Superior temporal gyrus (tissue), 1 donor: Measurements from ENCODE around the gene C10orf95.
A peak's percentile ranks its signal among the peaks of the same experiment; 100 is the strongest.
"Not testable (repeated sequence)": the region's sequence is repeated elsewhere in the genome, so short reads cannot be mapped to it uniquely, and the experiment has no call there.

ENCODE experiments used
- DNase-seq: peaks from one replicate; pipeline ENCODE4 v3.0.0-alpha.2; 2016; ENCODE audit errors: extremely low spot score

C10orf95 gene

GRCh38 chr10:102465466-102465865, 14.1 kb upstream of the C10orf95 start:
- DNase-seq: no peak

- no peak for DNase-seq
Observed at GRCh38 chr10:102463983-102464382, 12.6 kb upstream of the C10orf95 start.

- no peak for DNase-seq
Observed at GRCh38 chr10:102462512-102463054, 11.2 kb upstream of the C10orf95 start.

- peak; percentile 88 for DNase-seq
Observed at GRCh38 chr10:102461187-102462054, 10.1 kb upstream of the C10orf95 start.

GRCh38 chr10:102460836-102461186, 9.5 kb upstream of the C10orf95 start:
- DNase-seq: no peak

GRCh38 chr10:102458656-102459055, 7.3 kb upstream of the C10orf95 start:
- DNase-seq: no peak

- peak; percentile 26 for DNase-seq
Observed at GRCh38 chr10:102457591-102458150, 6.3 kb upstream of the C10orf95 start.

GRCh38 chr10:102455893-102456471, 4.6 kb upstream of the C10orf95 start:
- no peak for DNase-seq

- DNase-seq: not testable (repeated sequence)
Observed at GRCh38 chr10:102454662-102455487, 3.5 kb upstream of the C10orf95 start.

GRCh38 chr10:102453502-102453901, 2.2 kb upstream of the C10orf95 start:
- DNase-seq: no peak

- no peak for DNase-seq
Observed at GRCh38 chr10:102452672-102453340, 1.5 kb upstream of the C10orf95 start.

- DNase-seq: peak; percentile 78
Observed at GRCh38 chr10:102450374-102451104, 804 bp downstream of the C10orf95 start.

- DNase-seq: peak; percentile 19
Observed at GRCh38 chr10:102450124-102450373, 1.3 kb downstream of the C10orf95 start.

- DNase-seq: peak; percentile 42
Observed at GRCh38 chr10:102449321-102450123, 1.8 kb downstream of the C10orf95 start.

- no peak for DNase-seq
Observed at GRCh38 chr10:102444851-102445250, 6.5 kb downstream of the C10orf95 start.

GRCh38 chr10:102438374-102438773, 13.0 kb downstream of the C10orf95 start:
- DNase-seq: no peak

- DNase-seq: no peak
Observed at GRCh38 chr10:102437515-102437914, 13.8 kb downstream of the C10orf95 start.

GRCh38 chr10:102436312-102436711, 15.0 kb downstream of the C10orf95 start:
- DNase-seq: no peak

GRCh38 chr10:102435529-102436233, 15.7 kb downstream of the C10orf95 start:
- no peak for DNase-seq
